PFSK-1 (cell line): ENCODE data around the gene SRP9.

ENCODE experiments used
- FOXP2 ChIP-seq: optimal IDR thresholded peaks from 2 replicates; pipeline ENCODE3; 2011; ENCODE audit warnings: borderline replicate concordance, control low read depth, inconsistent platforms; ENCODE audit not compliant: insufficient read depth; ENCODE audit errors: extremely low read length, extremely low read depth
- POLR2AphosphoS5 ChIP-seq: IDR thresholded peaks from 2 replicates; pipeline ENCODE4 v1.6.1; 2012; ENCODE audit warnings: low read depth, mild to moderate bottlenecking, control low read depth, low read length, moderate library complexity
- REST ChIP-seq, 2 experiments: IDR thresholded peaks; 2 replicates each; pipeline versions ENCODE4 v1.6.1 to v1.8.0; 2011 to 2012; ENCODE audit warnings: low read depth in 2 of 2, low read length in 2 of 2, control low read depth in 1 of 2, inconsistent platforms in 1 of 2, mild to moderate bottlenecking in 1 of 2, moderate library complexity in 1 of 2; ENCODE audit not compliant: insufficient read depth in 1 of 2
- SIN3A ChIP-seq: IDR thresholded peaks from 2 replicates; pipeline ENCODE4 v1.6.1; 2012; ENCODE audit warnings: mild to moderate bottlenecking, low read length, moderate library complexity, borderline replicate concordance; ENCODE audit not compliant: insufficient read depth
- TAF1 ChIP-seq: IDR thresholded peaks from 2 replicates; pipeline ENCODE4 v1.6.1; 2012; ENCODE audit warnings: low read length, control low read depth, borderline replicate concordance; ENCODE audit not compliant: insufficient read depth

Gene SRP9

DNA sequence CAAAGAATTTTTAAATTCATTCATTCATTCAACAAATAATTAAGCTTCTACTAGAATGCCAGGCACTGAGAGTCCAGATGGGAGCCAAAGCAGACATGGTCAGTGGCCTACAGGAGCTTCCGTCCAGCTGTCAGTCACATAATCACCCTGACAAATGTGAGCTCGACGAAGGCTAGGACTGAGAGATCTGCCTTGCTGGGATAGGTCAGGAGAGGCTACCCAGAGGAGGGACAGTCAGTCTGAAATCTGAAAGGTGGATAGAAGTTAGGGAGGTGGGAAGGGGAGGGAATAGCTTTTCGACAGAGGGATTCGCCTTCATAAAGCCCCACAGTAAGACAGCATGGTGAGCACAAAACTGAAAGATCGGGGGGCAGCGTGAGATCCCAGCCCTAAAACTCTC is 40.6 kb downstream of the SRP9 start:
- TF ChIP-seq REST (IDR thresholded peaks at IDR 0.05; ENCODE audit: insufficient read depth in 1 of 2, low read depth in 2 of 2, low read length in 2 of 2) (no peak), POLR2AphosphoS5 (no peak)

DNA sequence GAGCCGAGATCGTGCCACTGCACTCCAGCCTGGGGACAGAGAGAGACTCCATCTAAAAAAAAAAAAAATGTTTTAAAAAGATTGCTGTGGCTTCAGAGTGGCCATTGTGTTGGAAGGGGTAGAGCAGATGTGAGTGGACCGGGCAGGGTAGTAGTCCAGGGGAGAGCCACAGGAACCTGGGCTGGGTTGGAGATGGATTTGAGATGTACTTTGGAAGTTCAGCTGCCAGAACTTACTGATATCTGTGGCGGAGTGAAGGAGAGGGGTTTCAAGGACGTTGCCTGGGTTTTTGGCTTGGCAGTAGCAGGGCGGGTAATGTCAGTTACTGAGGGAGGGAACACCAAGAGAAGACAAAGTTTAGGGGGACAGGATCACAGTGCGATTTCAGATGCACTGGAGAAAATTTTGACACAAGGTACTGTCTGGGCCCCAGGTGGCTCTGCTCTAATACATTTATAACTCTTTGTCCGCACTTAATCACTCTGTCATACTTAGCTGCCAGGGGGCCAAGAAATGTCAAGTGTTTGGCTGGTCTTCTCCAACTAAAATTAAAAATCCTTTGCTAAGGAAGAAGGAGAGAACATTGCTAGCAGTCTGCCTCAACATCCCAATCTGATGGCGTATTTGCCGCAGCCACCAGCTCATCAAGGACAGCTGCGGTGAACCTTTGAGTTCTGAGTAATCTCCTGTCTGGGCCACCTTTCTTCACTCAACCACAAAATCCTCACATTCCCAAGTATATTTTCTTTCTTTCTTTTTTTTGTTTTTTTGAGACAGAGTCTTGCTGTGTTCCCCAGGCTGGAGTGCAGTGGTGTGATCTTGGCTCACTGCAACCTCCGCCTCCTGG is 41.9 kb downstream of the SRP9 start:
- TF ChIP-seq SIN3A = no peak
- no peak for TF ChIP-seq FOXP2
- no peak for TF ChIP-seq POLR2AphosphoS5
- no peak for TF ChIP-seq REST (IDR thresholded peaks at IDR 0.05; ENCODE audit: insufficient read depth in 1 of 2, low read depth in 2 of 2, low read length in 2 of 2)
- TF ChIP-seq TAF1 = no peak

- TF ChIP-seq SIN3A (no peak), POLR2AphosphoS5 (no peak)
These were observed 43.0 kb downstream of the SRP9 start for GRCh38 chr1:225820522-225821120.

DNA sequence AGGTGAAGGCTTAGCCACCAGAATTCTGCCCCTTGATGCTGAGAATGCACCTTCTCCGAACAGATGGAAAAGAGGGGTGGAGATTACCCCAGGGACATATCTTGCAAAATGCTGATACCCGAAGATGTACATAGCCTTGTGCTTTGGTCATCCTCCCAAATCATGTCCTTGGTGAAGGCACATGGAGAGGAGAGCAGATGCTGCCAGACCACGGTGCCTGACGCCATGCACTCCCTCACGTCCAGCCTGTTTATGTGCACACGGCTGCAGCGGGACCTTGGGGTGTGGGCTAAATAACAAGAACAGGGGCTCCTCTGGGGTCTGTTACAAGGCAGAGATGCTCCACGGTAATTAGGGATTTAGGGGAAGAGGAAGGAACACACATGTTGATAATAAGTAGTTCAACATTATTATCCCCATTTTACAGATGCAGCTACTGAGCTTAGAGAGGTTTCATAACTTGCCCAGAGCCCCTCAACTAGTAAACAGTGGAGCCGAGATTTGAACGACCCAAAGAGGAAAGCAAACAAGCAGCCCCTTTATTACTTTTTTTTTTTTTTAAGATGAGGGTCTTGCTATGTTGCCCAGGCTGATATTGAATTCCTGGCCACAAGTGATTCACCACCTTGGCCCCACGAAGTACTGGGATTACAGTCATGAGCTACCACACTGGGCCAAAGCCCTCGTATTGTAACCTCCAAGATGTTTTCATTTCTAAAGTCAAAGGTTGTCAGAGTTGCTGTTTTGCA is 45.2 kb downstream of the SRP9 start:
- TF ChIP-seq SIN3A = no peak
- TF ChIP-seq POLR2AphosphoS5 = no peak
- TF ChIP-seq TAF1 = no peak
- TF ChIP-seq REST (IDR thresholded peaks at IDR 0.05; ENCODE audit: insufficient read depth in 1 of 2, low read depth in 2 of 2, low read length in 2 of 2) = no peak
- TF ChIP-seq FOXP2 = no peak

- no peak for TF ChIP-seq REST (IDR thresholded peaks at IDR 0.05; ENCODE audit: insufficient read depth in 1 of 2, low read depth in 2 of 2, low read length in 2 of 2)
These were observed 46.2 kb downstream of the SRP9 start for GRCh38 chr1:225823811-225824261.
